Fibroblast of lung (primary cell): ENCODE results near the gene KAT7.

Experiments
- EZH2 ChIP-seq: IDR thresholded peaks from 2 replicates; pipeline ENCODE4 v1.5.1; 2012; ENCODE audit warnings: low read length, control low read depth, mild to moderate bottlenecking; ENCODE audit errors: missing control alignments
- TF ChIP-seq, protein P1 (sequence below), 2 donors: IDR thresholded peaks in 1 of 2; conservative IDR thresholded peaks in 1 of 2; 1 replicate in 1 of 2; 2 replicates in 1 of 2; pipeline ENCODE4 v1.5.1; 2011 to 2012; ENCODE audit warnings: low read length in 2 of 2, control low read depth in 1 of 2, inconsistent platforms in 1 of 2, low read depth in 1 of 2, mild to moderate bottlenecking in 1 of 2

DNA sequence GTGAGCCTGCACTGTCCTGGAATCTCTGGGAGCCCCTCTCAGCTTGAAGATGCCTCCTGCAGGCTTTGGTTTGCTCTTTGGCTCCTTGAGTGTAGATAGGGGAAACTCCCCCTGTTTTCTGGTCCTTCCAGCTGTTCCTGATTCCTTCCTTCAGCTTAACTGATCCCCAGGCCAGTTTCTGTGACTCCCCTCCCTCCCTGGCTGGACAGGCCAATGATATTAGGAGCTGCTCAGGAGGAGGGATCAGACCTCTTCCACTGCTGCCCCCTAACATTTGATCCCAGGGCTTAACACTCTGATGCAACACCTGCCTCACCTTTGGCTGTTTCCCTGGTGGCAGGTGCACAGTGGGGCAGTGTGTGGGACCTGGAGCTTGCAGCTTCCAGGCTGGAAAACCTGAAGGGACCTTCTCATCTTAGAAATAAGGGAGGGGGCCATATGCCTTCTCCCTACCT is 59.6 kb downstream of the KAT7 start, which contains the start of gene TAC4:
- TF ChIP-seq, protein P1, sequence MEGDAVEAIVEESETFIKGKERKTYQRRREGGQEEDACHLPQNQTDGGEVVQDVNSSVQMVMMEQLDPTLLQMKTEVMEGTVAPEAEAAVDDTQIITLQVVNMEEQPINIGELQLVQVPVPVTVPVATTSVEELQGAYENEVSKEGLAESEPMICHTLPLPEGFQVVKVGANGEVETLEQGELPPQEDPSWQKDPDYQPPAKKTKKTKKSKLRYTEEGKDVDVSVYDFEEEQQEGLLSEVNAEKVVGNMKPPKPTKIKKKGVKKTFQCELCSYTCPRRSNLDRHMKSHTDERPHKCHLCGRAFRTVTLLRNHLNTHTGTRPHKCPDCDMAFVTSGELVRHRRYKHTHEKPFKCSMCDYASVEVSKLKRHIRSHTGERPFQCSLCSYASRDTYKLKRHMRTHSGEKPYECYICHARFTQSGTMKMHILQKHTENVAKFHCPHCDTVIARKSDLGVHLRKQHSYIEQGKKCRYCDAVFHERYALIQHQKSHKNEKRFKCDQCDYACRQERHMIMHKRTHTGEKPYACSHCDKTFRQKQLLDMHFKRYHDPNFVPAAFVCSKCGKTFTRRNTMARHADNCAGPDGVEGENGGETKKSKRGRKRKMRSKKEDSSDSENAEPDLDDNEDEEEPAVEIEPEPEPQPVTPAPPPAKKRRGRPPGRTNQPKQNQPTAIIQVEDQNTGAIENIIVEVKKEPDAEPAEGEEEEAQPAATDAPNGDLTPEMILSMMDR (conservative IDR thresholded peaks at IDR 0.05 in 1 of 2, IDR thresholded peaks at IDR 0.05 in 1 of 2; ENCODE audit: low read depth in 1 of 2, low read length in 2 of 2): no peak
- TF ChIP-seq EZH2: no peak
